HG03103 (cell line): ENCODE measurements around the gene LRRC27.

Experiments used
- ATAC-seq: cut with Tn5 transposase; IDR thresholded peaks from one replicate; pipeline ENCODE4 v1.9.1; 2021; ENCODE audit warnings: low read depth; ENCODE audit not compliant: unreplicated experiment

The LRRC27 gene

GRCh38 chr10:132409667-132410028, 77.7 kb downstream of the LRRC27 start:
- ATAC-seq = no peak

GRCh38 chr10:132410056-132410778, 78.2 kb downstream of the LRRC27 start:
- ATAC-seq = no peak

- no peak for ATAC-seq
Observed at GRCh38 chr10:132410779-132411532, 79.0 kb downstream of the LRRC27 start.

GRCh38 chr10:132411561-132412253, 79.7 kb downstream of the LRRC27 start:
- ATAC-seq = no peak

- no peak for ATAC-seq
Observed at GRCh38 chr10:132412316-132413192, 80.6 kb downstream of the LRRC27 start.

GRCh38 chr10:132413226-132414205, 81.5 kb downstream of the LRRC27 start:
- ATAC-seq = no peak

GRCh38 chr10:132414402-132415016, 82.5 kb downstream of the LRRC27 start:
- no peak for ATAC-seq

- no peak for ATAC-seq
Observed at GRCh38 chr10:132415255-132415654, 83.3 kb downstream of the LRRC27 start.

GRCh38 chr10:132415956-132416355, 84.0 kb downstream of the LRRC27 start:
- no peak for ATAC-seq

- ATAC-seq = no peak
Observed at GRCh38 chr10:132416566-132417256, 84.7 kb downstream of the LRRC27 start.

GRCh38 chr10:132417257-132417910, 85.4 kb downstream of the LRRC27 start:
- no peak for ATAC-seq

GRCh38 chr10:132417957-132418441, 86.0 kb downstream of the LRRC27 start:
- ATAC-seq = no peak

- no peak for ATAC-seq
Observed at GRCh38 chr10:132418527-132419416, 86.8 kb downstream of the LRRC27 start.

GRCh38 chr10:132419538-132420468, 87.8 kb downstream of the LRRC27 start:
- no peak for ATAC-seq

- ATAC-seq = no peak
Observed at GRCh38 chr10:132420469-132420980, 88.5 kb downstream of the LRRC27 start.
